GM18526 (cell line): ENCODE data around the gene LCOR.

ENCODE experiments used
- POLR2A ChIP-seq: IDR thresholded peaks from 3 replicates; pipeline ENCODE4 v1.6.1; 2011; ENCODE audit not compliant: insufficient read length; ENCODE audit errors: extremely low read depth

LCOR gene

GRCh38 chr10:96831867-96832720 lies at the start of gene LCOR:
LCOR (plus strand) TSS chr10:96832298; CDS start chr10:96949058, 116,760 bp downstream.
- peak; percentile 76 for TF ChIP-seq POLR2A

DNA sequence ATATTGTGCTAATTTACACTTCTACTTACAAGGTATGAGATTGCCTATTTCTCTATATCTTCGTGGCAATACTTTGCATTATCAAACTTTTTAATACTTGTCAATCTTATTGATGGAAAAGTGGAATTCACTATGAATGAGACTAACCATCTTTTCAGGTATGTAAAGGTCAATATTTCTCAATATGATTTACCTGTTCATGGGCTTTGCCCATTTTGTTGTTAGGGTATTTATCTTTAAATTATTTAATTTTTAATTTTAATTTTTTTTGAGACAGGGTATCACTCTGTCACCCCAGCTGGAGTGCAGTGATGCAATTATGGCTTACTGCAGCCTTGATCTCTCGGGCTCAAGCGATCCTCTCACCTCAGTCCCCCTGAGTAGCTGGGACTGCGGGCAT lies 47.8 kb upstream of the LCOR start:
- TF ChIP-seq POLR2A = no peak

DNA sequence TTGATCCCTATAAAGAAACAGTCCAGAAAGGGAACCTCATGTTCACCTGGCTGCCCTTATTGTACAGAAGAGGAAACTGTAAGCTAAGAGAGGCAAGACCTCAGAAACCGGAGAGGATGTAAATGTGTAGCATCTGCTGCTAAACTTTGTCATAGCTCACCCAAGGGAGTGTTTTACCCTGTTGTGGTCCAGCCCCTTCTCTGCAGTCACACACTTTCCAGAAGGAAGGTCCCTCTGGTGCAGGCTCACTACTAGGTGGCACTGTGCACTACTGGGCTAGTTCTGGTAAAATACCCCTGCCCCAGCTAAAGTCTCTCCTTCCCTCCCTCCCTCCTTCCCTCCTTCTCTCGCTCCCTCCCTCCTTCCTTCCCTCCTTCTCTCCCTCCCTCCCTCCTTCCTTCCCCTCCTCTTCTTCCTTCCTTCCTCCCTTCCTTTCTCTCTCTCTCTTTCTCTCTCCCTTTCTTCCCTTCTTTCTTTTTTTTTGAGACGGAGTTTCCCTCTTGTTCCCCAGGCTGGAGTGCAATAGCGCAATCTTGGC lies 42.5 kb upstream of the LCOR start:
- no peak for TF ChIP-seq POLR2A

- TF ChIP-seq POLR2A = no peak
Observed at GRCh38 chr10:96791902-96792301, 40.2 kb upstream of the LCOR start.

DNA sequence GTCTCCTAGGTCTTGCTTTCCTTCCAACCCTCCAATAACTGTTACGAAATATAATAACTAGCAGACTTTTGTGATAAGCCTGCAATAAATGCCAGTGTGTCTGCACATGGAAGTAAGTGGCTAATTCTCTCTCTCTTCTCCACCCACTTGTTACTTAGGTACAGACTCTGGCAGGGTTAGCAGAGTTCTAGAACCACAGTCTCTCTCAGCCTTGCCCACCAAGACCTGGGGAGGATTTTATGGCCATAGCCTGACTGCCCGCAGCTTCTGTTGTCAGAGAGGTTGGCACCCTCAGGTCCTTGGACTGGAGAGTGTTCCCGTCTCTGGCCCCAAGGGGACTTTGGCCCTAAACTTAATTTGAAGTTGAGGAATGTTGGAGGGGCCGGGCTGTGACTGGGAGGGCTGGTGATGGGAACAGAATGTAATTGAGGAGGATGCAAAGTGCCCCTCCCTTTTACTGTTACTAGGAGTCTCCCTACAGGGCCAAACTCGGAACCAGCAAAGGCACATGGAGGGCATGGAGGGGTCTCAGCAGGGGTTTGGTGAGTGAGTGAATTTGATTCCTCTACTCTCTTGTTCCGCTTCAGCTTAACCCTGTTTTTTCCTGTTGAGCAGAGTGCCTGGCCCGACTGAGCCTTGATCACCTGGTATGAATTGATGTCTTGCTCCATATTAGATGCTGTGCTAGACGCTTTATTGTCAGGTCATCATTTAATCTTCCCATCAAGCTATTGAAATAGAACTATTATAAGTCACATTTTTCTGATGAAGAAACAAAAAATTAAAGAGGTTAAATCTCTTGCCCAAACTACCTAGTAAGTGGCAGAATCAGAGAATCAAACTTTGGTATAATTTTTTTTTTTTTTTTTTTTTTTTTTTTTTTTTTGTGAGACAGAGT lies 37.0 kb upstream of the LCOR start:
- no peak for TF ChIP-seq POLR2A

DNA sequence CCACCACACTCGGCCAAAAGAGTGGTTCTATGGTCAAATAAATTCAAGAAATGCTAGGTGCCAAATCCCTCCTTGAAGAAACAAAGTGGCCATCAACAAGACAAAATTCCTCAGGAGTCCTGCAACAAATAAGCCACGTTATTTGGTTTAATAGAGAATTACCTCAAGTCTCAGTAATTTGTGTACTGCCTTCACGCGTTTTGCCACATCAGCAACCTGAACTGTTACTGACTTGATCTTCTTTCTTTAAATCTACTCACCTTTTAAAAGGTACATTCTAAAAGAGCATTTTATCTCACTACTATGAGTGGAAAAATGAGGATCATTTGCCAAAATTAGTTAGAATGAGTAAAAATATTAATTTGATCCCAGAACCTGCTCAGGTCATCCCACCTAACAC lies 34.6 kb upstream of the LCOR start:
- no peak for TF ChIP-seq POLR2A

DNA sequence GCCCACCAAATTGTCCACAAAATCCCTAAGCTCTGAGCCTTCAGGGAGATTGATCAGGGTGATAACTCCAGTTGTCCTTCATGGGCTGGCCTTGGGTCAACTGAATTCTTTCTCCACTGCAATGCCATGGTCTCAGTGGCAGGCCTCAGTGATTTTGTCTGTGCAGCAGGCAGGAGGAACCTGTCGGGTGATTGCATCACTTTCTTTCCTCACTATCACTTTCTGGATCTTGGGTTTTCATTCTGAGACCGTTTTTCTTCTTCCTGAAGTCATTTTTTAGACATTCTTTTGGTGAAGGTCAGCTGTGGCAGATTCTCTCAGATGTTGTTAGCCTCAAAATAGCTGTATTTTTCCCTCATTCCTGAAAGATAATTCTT lies 28.8 kb upstream of the LCOR start:
- no peak for TF ChIP-seq POLR2A

DNA sequence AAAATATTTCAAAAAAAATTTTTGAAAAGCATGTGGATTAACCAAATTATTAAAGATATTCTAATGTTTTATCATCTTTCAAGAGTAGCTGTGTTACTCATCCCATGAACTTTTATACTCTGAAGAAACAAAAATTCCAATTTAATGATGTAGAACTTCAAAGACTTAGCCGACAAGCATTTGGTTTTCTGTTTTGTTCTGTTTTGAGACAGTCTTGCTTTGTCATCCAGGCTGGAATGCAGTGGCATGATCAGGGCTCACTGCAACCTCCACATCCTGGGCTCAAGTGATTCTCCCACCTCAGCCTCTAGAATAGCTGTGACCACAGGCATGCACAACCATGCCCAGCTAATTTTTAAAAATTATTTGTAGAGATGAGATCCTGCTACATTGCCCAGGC lies 17.8 kb upstream of the LCOR start:
- no peak for TF ChIP-seq POLR2A

- TF ChIP-seq POLR2A = no peak
Observed at GRCh38 chr10:96820765-96821164, 11.3 kb upstream of the LCOR start.

- no peak for TF ChIP-seq POLR2A
Observed at GRCh38 chr10:96826438-96826837, 5.7 kb upstream of the LCOR start.

DNA sequence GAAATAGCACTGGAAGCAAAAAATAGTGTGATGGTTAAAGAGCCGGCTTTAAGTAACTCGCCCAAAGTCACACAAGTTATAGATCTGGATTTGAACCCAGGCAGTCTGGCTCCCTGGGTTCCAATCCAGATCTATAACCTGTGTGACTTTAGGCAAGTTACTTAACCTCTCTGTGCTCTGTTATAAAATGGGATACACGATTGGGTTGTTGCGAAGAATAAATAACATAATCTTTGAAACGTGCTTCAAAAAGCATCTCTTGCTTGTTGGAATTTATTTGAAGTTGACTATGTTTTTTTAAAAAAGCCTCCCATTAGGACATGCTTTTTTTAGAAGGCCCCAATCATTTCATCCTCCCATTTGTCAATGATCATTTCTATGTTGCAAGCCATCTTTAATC lies 3.5 kb upstream of the LCOR start:
- no peak for TF ChIP-seq POLR2A

DNA sequence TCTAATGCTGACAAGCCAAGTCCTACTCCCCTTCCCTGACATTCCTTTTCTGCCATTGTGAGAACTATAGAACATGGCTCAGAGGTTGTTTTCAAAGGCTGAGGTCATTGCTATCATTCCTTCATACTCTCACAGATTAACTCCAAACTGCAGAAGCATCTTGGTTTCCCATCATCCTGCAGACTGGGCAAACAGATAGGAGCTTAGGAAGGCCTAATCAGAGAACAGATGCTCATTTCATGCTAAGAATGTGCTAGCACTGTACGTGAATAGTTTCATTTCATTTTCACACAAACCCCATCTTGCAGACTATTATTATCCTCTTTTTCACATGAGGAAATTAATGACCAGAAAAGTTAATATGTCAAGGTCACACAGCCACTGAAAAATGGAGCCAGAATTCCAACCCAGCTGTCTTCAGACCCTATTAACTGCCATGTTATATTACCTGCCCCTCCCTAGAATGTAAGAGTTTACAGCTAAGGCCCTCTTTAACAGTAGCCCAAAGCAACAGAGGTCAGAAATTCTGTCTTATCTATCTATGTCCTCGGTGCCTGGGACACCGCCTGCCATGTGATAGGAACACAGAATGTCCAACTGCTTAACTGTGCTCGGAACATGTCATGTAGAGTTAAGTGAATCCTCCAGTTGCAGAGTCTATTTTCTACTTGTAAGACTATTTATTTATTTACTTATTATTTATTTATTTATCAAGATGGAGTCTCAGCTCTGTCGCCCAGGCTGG lies 2.9 kb upstream of the LCOR start:
- TF ChIP-seq POLR2A = no peak

DNA sequence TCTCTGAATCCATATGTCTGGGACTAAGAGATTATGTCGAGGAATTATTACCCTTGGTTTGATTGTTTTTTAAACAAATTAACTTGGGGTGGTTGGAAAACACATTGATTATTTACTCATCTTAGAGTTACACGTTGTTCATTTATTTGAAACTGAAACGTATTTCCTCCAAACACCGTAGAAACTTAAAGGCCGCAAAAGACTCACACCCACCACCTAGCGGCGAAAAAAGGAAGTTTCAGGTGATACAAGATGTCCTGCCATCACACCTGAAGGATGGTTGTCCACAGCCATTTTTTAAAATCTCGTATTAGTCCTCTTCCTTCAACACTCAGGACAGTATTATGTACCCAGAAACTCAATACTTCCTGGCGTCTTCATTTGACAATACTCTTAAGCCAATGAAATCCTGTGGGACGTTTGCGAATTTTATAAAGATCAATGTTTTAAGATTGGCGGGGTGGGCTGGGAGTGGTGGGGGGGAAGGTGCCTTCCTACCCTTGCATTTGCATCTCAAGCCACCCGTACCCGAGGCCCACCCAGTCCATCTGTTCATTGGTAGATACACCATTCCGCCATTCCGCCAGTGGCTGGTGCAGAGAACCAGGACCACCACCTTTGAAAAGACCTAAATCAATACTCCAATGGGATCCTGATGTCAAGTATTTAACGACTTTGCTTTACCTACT lies 1.4 kb upstream of the LCOR start:
- no peak for TF ChIP-seq POLR2A

GRCh38 chr10:96831200-96831866 lies 765 bp upstream of the LCOR start:
- TF ChIP-seq POLR2A = no peak
